ENCODE data around the gene DOK3. TPM values are rescaled to one million over a fixed set of nuclear protein-coding genes. Genes with fewer than 3 reads are reported as not detected.

The DOK3 gene
- total and polyA plus RNA-seq, 2 donors (not counting 3 experiments of a cell fraction or from before 2014, with no cell fraction given): 4.8 to 5.3 TPM

GRCh38 chr5:177523711-177524538 is 14.3 kb upstream of the DOK3 start:
- TF ChIP-seq POLR2AphosphoS5 (IDR thresholded peaks at IDR 0.05; ENCODE audit: insufficient read depth, low read depth, low read length) (no peak), EZH2 (IDR thresholded peaks at IDR 0.05; ENCODE audit: borderline replicate concordance, low read depth, low read length, severe bottlenecking) (no peak), CTCF (IDR thresholded peaks at IDR 0.05; ENCODE audit: extremely low read depth in 1 of 2, insufficient read depth in 1 of 2, low read depth in 1 of 2, low read length in 2 of 2) (no peak), POLR2A (IDR thresholded peaks at IDR 0.05; ENCODE audit: low read depth, low read length) (no peak), GATA2 (IDR thresholded peaks at IDR 0.05; ENCODE audit: insufficient read depth, insufficient read length, low read depth, low read length) (no peak), FOS (IDR thresholded peaks at IDR 0.05; ENCODE audit: borderline replicate concordance, insufficient read depth, low read length) (no peak), MYC (IDR thresholded peaks at IDR 0.05; ENCODE audit: low read depth, low read length) (no peak), JUN (IDR thresholded peaks at IDR 0.05; ENCODE audit: borderline replicate concordance, insufficient read depth, insufficient read length, low read depth) (no peak)
- Histone ChIP-seq H3K4me1 (ENCODE audit: control insufficient read depth, extremely low read depth, insufficient read depth, low read length) (peaks cover under 1% of the 10 kb centered on the region), H3K9ac (replicated peaks; ENCODE audit: extremely low read depth, insufficient read depth, low read length) (no peak overlapping the region), H3K79me2 (ENCODE audit: control insufficient read depth, insufficient read depth, low read length) (no peaks in the 10 kb centered on the region), H3K4me2 (ENCODE audit: insufficient read depth, low read length) (no peak overlapping the region), H3K9me3 (replicated peaks; ENCODE audit: control insufficient read depth, insufficient read depth, low read length) (no peaks in the 10 kb centered on the region), H3K9me1 (replicated peaks; ENCODE audit: control insufficient read depth, extremely low read depth, insufficient read depth, low read length) (no peaks in the 10 kb centered on the region), H3K27ac (ENCODE audit: insufficient read depth, low read depth, low read length) (no peak overlapping the region), H4K20me1 (replicated peaks; ENCODE audit: control insufficient read depth, extremely low read depth, insufficient read depth, low read length) (no peaks in the 10 kb centered on the region), H3K36me3 (ENCODE audit: control insufficient read depth in 2 of 2, extremely low read depth in 1 of 2, insufficient read depth in 2 of 2, low read length in 2 of 2) (peaks cover 6 to 58% of the 10 kb centered on the region in 2 experiments), H3K4me3 (replicated peaks in 1 of 3; ENCODE audit: insufficient read depth in 1 of 3, low read depth in 1 of 3, low read length in 3 of 3) (no peak overlapping the region), H2AFZ (ENCODE audit: low read depth, low read length) (no peak overlapping the region), H3K27me3 (ENCODE audit: control insufficient read depth in 2 of 2, insufficient read depth in 2 of 2, low read length in 2 of 2) (no peaks in the 10 kb centered on the region)
- POLR2A ChIA-PET: no interaction called here
- dilution Hi-C loops (cut with MboI; ENCODE audit: extremely low pct_ligation_motif_present, low sequenced_read_pairs) (no loop called here), intact Hi-C loops (cut with micrococcal nuclease) (no loop called here)
- CTCF ChIA-PET: interaction anchor here (0.7 to 1.2 kb wide), 2 partner anchors 10 to 23 kb away, joined by 3 to 4 read pairs; no protein-coding TSS in a partner anchor
- FAIRE-seq (no peak), DNase-seq (ENCODE audit: low read depth, low spot score) (no peak)
- BruUV-seq (replicated peaks): no TSS peak
